ENCODE data around the gene GPATCH3. TPM values are rescaled to one million over a fixed set of nuclear protein-coding genes. Genes with fewer than 3 reads are reported as not detected.
A peak's percentile ranks its signal among the peaks of the same experiment; 100 is the strongest.

Gene GPATCH3
- total and polyA plus RNA-seq, 2 of the 8 experiments (the other 6 are each of a cell fraction or from before 2014, with no cell fraction given): 7.9 to 17.4 TPM

GRCh38 chr1:26900815-26901511, 696 bp upstream of the GPATCH3 start:
- H2AK5ac ChIP-seq (ENCODE audit: low read depth, low read length): no peak overlapping the region
- no peak overlapping the region for H4K8ac ChIP-seq (ENCODE audit: extremely low read depth, insufficient read depth, low read length)
- no peak overlapping the region for H3K23ac ChIP-seq (ENCODE audit: insufficient read length)
- H2BK12ac ChIP-seq (ENCODE audit: low read depth, low read length): no peak overlapping the region
- 71% methylated on average over 13 of the region's 18 CpGs; no CpG with 5 or more reads in 1 of the 2 experiments for WGBS, 2 experiments (ENCODE audit: extremely low coverage in 1 of 2, insufficient coverage in 1 of 2, insufficient read length in 1 of 2, insufficient replicate concordance in 2 of 2, low coverage in 1 of 2, low lambda C conversion rate in 2 of 2, missing lambda C conversion rate in 1 of 2)
- H2BK15ac ChIP-seq (ENCODE audit: low read length): no peak overlapping the region
- H3K23me2 ChIP-seq (ENCODE audit: low read depth, low read length): peaks cover 8% of the 10 kb centered on the region
- POLR2A ChIA-PET (ENCODE audit: partially characterized antibody): interaction anchor here (0.7 to 4.1 kb wide), 23 partner anchors 8 to 208 kb away, joined by 3 to 66 read pairs (median 5); partner anchors contain the start of genes GPN2, NR0B2, NUDC and PIGV
- no peak overlapping the region for H3K4ac ChIP-seq (replicated peaks; ENCODE audit: insufficient read length, low read depth, low read length)
- no peak overlapping the region for H3K14ac ChIP-seq (ENCODE audit: insufficient read length)
- peak overlapping the region; percentile 55 for H3K56ac ChIP-seq (replicated peaks; ENCODE audit: insufficient read length, low read depth, low read length)
- peak overlapping the region; percentile 71 to 86 for H3K4me2 ChIP-seq (ENCODE audit: insufficient read depth in 1 of 2, low read depth in 2 of 2, low read length in 2 of 2)
- FAIRE-seq (no peak), DNase-seq (ENCODE audit: low read depth in 1 of 2, low spot score in 2 of 2) (no peak)
- no peak overlapping the region for H2BK20ac ChIP-seq (ENCODE audit: low read length)
- peaks cover 6 to 16% of the 10 kb centered on the region in 2 experiments for H3K79me2 ChIP-seq (ENCODE audit: control insufficient read depth in 1 of 2, insufficient read depth in 2 of 2, low read length in 2 of 2)
- CTCF ChIA-PET (ENCODE audit: partially characterized antibody): interaction anchor here (0.7 to 4.9 kb wide), 6 partner anchors 9 to 42 kb away, joined by 3 to 27 read pairs (median 4); partner anchors contain the start of gene GPN2
- peaks cover 0 to 8% (median 3%) of the 10 kb centered on the region in 4 experiments; a peak in 3 of 7 replicates for H3K4me1 ChIP-seq (replicated peaks in 1 of 4; ENCODE audit: control insufficient read depth in 3 of 4, insufficient read depth in 4 of 4, low read length in 3 of 4)
- no peak overlapping the region for H2BK120ac ChIP-seq (replicated peaks; ENCODE audit: low read depth, low read length)
- H3K27me3 ChIP-seq (replicated peaks in 1 of 4; ENCODE audit: control insufficient read depth in 3 of 4, extremely low read depth in 1 of 4, insufficient read depth in 3 of 4, low read length in 3 of 4): no peaks in the 10 kb centered on the region
- peak overlapping the region; percentile 90 to 98 (median 96) for H3K4me3 ChIP-seq (ENCODE audit: extremely low read depth in 1 of 4, insufficient read depth in 2 of 4, low read depth in 3 of 4, low read length in 4 of 4)
- H3K27ac ChIP-seq (ENCODE audit: low read depth, low read length): peak overlapping the region; percentile 88
- no peaks in the 10 kb centered on the region for H3K9me3 ChIP-seq (ENCODE audit: insufficient read depth in 2 of 2, low read depth in 1 of 2, low read length in 1 of 2)
- H2BK5ac ChIP-seq (ENCODE audit: low read depth, low read length): no peak overlapping the region
- H4K5ac ChIP-seq (ENCODE audit: insufficient read length, low read depth, low read length): peak overlapping the region; percentile 74
- H3K9ac ChIP-seq (replicated peaks in 1 of 4; ENCODE audit: extremely low read depth in 1 of 4, low read depth in 3 of 4, low read length in 3 of 4): peak overlapping the region in 3 of 4 experiments; percentile 93 to 96 (median 95); a peak in 6 of 7 replicates
- H4K91ac ChIP-seq (replicated peaks; ENCODE audit: insufficient read length, low read length): no peak overlapping the region
- H3K36me3 ChIP-seq (ENCODE audit: control insufficient read depth in 2 of 4, insufficient read depth in 4 of 4, low read length in 3 of 4): peaks cover 0 to 11% (median 5%) of the 10 kb centered on the region in 4 experiments; a peak in 5 of 8 replicates
- peaks cover 0 to 2% of the 10 kb centered on the region in 2 experiments for H4K20me1 ChIP-seq (replicated peaks in 1 of 2; ENCODE audit: control insufficient read depth in 1 of 2, insufficient read depth in 2 of 2, low read length in 2 of 2)
- peaks cover 5% of the 10 kb centered on the region; the same call in 1 of the 2 replicates for H3K79me1 ChIP-seq (ENCODE audit: low read depth, low read length)
- H3K18ac ChIP-seq (ENCODE audit: extremely low read depth, low read length): no peak overlapping the region
- no peak overlapping the region; the same call in 1 of the 2 replicates for H2AFZ ChIP-seq (ENCODE audit: low read length)
- no peak for TF ChIP-seq ASH2L (IDR thresholded peaks at IDR 0.05; ENCODE audit: low read length)
- no peak for TF ChIP-seq BCL11A (IDR thresholded peaks at IDR 0.05; ENCODE audit: low read depth in 2 of 2, low read length in 2 of 2)
- no peak for TF ChIP-seq RXRA (IDR thresholded peaks at IDR 0.05; ENCODE audit: insufficient read depth, low read depth, low read length)
- no peak for TF ChIP-seq CBX5 (IDR thresholded peaks at IDR 0.05; ENCODE audit: low read depth, low read length)
- TF ChIP-seq SRF (IDR thresholded peaks at IDR 0.05; ENCODE audit: low read depth, low read length): no peak
- no peak for TF ChIP-seq RNF2 (IDR thresholded peaks at IDR 0.05; ENCODE audit: borderline replicate concordance, low read depth, low read length, missing control alignments, poor library complexity, severe bottlenecking)
- no peak for TF ChIP-seq TBP (IDR thresholded peaks at IDR 0.05; ENCODE audit: low read depth, low read length)
- no peak for TF ChIP-seq FOSL1 (IDR thresholded peaks at IDR 0.05; ENCODE audit: insufficient read depth, low read depth, low read length)
- TF ChIP-seq POLR2AphosphoS5 (IDR thresholded peaks at IDR 0.05; ENCODE audit: low read depth, low read length): no peak
- no peak for TF ChIP-seq SP4 (IDR thresholded peaks at IDR 0.05; ENCODE audit: low read length)
- no peak for TF ChIP-seq PHF8 (conservative IDR thresholded peaks at IDR 0.05; ENCODE audit: low read depth, low read length)
- no peak for TF ChIP-seq POLR2A (IDR thresholded peaks at IDR 0.05; ENCODE audit: control extremely low read depth in 1 of 2, low read depth in 2 of 2, low read length in 2 of 2)
- TF ChIP-seq ZNF274 (IDR thresholded peaks at IDR 0.05; ENCODE audit: borderline replicate concordance, extremely low read depth, low read length): no peak

All from H1 (cell line).